Hepatocyte (in vitro differentiated cells): Measurements from ENCODE around the gene EME2.

Experiments
- EZH2 ChIP-seq: fragments of 200-600 bp; sonication (generic); IDR thresholded peaks from 2 replicates; pipeline ENCODE4 v1.6.1; 2016; ENCODE audit warnings: antibody characterized with exemption, mild to moderate bottlenecking, borderline replicate concordance
- EZH2phosphoT487 ChIP-seq: fragments of 200-600 bp; sonication (generic); IDR thresholded peaks from one replicate; pipeline ENCODE4 v1.6.1; 2018; ENCODE audit warnings: antibody characterized with exemption, mild to moderate bottlenecking, low read depth, moderate library complexity; ENCODE audit not compliant: unreplicated experiment, severe bottlenecking
- TF ChIP-seq, protein P1 (sequence below): fragments of 200-600 bp; sonication (generic); IDR thresholded peaks from 2 replicates; pipeline ENCODE4 v1.5.1; 2016; ENCODE audit warnings: antibody characterized with exemption, mild to moderate bottlenecking; ENCODE audit not compliant: poor library complexity

DNA sequence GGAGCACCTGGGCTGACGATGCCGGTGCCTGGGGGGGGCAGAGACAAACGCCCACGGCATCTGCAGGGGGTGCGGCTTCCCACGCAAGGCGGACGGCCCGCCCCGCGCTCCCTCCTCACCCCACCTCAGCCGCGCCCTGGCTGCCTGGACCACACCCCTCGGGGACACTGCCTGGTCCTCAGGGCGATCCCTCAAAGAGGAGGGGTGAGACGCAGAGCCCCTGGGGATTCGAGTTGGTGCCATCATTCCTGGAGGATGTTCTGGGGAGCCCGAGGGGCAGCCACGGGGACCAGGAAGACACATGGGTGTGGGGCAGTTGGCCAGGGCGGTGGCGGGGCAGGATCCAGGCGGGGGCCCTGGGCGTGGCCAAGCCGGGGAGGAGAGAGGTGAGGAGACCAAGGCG lies 17.0 kb downstream of the EME2 start:
- TF ChIP-seq, protein P1, sequence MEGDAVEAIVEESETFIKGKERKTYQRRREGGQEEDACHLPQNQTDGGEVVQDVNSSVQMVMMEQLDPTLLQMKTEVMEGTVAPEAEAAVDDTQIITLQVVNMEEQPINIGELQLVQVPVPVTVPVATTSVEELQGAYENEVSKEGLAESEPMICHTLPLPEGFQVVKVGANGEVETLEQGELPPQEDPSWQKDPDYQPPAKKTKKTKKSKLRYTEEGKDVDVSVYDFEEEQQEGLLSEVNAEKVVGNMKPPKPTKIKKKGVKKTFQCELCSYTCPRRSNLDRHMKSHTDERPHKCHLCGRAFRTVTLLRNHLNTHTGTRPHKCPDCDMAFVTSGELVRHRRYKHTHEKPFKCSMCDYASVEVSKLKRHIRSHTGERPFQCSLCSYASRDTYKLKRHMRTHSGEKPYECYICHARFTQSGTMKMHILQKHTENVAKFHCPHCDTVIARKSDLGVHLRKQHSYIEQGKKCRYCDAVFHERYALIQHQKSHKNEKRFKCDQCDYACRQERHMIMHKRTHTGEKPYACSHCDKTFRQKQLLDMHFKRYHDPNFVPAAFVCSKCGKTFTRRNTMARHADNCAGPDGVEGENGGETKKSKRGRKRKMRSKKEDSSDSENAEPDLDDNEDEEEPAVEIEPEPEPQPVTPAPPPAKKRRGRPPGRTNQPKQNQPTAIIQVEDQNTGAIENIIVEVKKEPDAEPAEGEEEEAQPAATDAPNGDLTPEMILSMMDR = no peak
- no peak for TF ChIP-seq EZH2
- TF ChIP-seq EZH2phosphoT487 = no peak
